ENCODE results near the gene FAM136A. TPM values are rescaled to one million over a fixed set of nuclear protein-coding genes. Genes with fewer than 3 reads are reported as not detected.

FAM136A gene
- total and polyA plus RNA-seq, 8 donors = 5.3 to 49.8 (median 36.3) TPM

DNA sequence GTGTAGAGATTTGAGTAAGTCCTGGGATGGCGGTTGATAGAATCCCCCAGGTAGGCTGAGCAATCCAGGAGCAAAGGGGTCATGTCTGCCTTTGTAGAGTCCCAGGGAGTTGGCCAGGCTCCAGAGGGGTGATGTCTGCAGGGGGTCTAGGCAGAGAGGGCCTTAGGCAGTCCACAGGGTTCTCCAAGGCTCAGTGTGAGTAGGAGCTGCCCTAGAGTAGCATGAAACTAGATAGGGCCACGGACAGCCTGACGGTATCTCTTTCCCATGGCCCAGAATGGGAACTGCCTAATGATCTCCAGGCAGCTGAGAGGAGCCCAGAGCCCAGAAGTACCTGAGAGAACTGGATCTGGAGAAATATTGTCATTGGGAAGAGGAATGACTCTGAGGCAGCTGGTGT lies 9.0 kb upstream of the FAM136A start:
- Histone ChIP-seq H3K4me3 (no peak overlapping the region), H3K27ac (no peak overlapping the region), H3K27me3 (peaks cover 0 to 11% (median 0%) of the 10 kb centered on the region in 3 donors), H3K36me3 (no peaks in the 10 kb centered on the region), H3K9me3 (no peaks in the 10 kb centered on the region), H3K4me1 (no peaks in the 10 kb centered on the region)
- no peak for TF ChIP-seq EP300 (IDR thresholded peaks at IDR 0.05)
- TF ChIP-seq POLR2A (IDR thresholded peaks at IDR 0.05) = no peak
- TF ChIP-seq, protein P1, sequence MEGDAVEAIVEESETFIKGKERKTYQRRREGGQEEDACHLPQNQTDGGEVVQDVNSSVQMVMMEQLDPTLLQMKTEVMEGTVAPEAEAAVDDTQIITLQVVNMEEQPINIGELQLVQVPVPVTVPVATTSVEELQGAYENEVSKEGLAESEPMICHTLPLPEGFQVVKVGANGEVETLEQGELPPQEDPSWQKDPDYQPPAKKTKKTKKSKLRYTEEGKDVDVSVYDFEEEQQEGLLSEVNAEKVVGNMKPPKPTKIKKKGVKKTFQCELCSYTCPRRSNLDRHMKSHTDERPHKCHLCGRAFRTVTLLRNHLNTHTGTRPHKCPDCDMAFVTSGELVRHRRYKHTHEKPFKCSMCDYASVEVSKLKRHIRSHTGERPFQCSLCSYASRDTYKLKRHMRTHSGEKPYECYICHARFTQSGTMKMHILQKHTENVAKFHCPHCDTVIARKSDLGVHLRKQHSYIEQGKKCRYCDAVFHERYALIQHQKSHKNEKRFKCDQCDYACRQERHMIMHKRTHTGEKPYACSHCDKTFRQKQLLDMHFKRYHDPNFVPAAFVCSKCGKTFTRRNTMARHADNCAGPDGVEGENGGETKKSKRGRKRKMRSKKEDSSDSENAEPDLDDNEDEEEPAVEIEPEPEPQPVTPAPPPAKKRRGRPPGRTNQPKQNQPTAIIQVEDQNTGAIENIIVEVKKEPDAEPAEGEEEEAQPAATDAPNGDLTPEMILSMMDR (IDR thresholded peaks at IDR 0.05) = no peak
- TF ChIP-seq POLR2AphosphoS5 (IDR thresholded peaks at IDR 0.05) = no peak
- intact Hi-C loops (cut with DNase I; ENCODE audit: low total_unique reads) = no loop called here
- no peak for DNase-seq
- WGBS, 5 donors = 70 to 93% (median 89%) methylated on average over 3 of the region's 3 CpGs

DNA sequence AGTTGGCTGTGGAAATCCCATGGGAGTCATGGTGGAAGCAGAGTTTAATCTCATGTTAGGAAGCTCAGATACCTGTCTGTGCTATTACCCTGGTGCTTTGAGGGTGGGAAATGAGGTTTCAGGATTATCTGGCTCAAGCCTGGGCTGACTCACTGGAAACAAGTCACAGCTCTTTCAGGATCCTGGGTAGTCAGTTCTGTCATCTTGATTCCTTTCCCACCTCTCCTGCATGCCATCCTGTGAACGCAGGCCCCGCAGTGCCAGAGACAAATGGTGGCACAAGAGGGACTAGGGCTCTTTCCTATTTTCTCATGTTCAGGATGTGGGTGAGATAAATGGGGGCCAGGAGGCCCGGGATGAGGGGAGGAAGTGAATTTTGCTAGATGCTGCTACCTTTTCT lies 3.7 kb upstream of the FAM136A start:
- DNase-seq = no peak
- no peak overlapping the region for H3K4me3 ChIP-seq
- H3K36me3 ChIP-seq = peaks cover 0 to 1% (median 0%) of the 10 kb centered on the region in 4 donors
- H3K27me3 ChIP-seq = peaks cover 0 to 5% (median 0%) of the 10 kb centered on the region in 3 donors
- intact Hi-C loops (cut with DNase I; ENCODE audit: low total_unique reads) = no loop called here
- WGBS, 5 donors = 59 to 74% (median 70%) methylated on average over 3 of the region's 3 CpGs
- no peak overlapping the region for H3K27ac ChIP-seq
- TF ChIP-seq, protein P1 (IDR thresholded peaks at IDR 0.05) = no peak
- TF ChIP-seq EP300 (IDR thresholded peaks at IDR 0.05) = no peak
- H3K9me3 ChIP-seq = no peaks in the 10 kb centered on the region
- H3K4me1 ChIP-seq = peaks cover 6 to 22% (median 18%) of the 10 kb centered on the region in 4 donors

DNA sequence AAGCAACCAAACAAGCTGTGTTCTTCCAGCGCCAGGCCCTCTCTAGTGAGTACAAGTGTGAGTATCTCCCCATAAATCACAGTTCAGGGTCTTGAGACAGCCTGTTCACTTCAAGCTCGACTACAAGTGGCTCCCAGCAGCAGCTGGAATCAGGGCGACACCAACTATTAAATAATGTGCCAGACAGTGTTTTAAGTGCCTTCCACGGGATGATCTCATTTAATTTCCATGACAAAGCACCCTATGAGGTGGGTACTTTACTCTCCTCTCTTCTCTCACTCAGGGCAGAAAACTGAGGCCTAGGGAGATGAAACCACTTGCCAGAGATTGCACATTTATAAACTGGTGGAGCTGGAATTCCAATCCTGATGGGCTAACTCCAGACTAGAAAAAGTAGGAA lies 2.6 kb upstream of the FAM136A start:
- Histone ChIP-seq H3K36me3 (peaks cover 0 to 11% (median 9%) of the 10 kb centered on the region in 4 donors), H3K27ac (no peak overlapping the region), H3K27me3 (no peaks in the 10 kb centered on the region), H3K4me3 (no peak overlapping the region), H3K9me3 (no peaks in the 10 kb centered on the region), H3K4me1 (peaks cover 6 to 26% (median 21%) of the 10 kb centered on the region in 4 donors)
- intact Hi-C loops (cut with DNase I; ENCODE audit: low total_unique reads) = no loop called here
- TF ChIP-seq POLR2A (IDR thresholded peaks at IDR 0.05) = no peak
- no peak for TF ChIP-seq EP300 (IDR thresholded peaks at IDR 0.05)
- TF ChIP-seq, protein P1 (IDR thresholded peaks at IDR 0.05) = no peak
- TF ChIP-seq POLR2AphosphoS5 (IDR thresholded peaks at IDR 0.05) = no peak
- WGBS, 5 donors = 64 to 68% (median 67%) methylated on average over 4 of the region's 4 CpGs
- no peak for DNase-seq

DNA sequence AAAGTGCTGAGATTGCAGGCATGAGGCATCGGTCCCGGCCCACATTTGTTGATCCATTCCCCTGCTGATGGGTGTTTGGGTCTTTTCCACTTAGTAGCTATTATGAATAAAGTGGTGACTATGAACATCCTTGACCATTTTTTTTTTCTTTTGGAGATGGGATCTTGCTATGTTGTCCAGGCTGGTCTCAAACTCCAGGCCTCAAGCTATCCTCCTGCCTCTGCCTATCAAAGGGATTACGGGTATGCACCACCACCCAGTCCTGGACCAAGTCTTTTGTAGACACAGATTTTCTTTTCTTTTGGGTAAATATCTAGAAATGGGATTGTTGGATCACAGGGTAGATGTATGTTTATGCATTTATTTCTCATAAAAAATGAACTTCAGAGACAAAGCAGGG lies 1.3 kb upstream of the FAM136A start:
- Histone ChIP-seq H3K9me3 (no peaks in the 10 kb centered on the region), H3K36me3 (peaks cover 0 to 25% (median 22%) of the 10 kb centered on the region in 4 donors), H3K27me3 (no peaks in the 10 kb centered on the region), H3K4me3 (no peak overlapping the region), H3K27ac (no peak overlapping the region), H3K4me1 (peaks cover 6 to 26% (median 21%) of the 10 kb centered on the region in 4 donors)
- TF ChIP-seq EP300 (IDR thresholded peaks at IDR 0.05) = no peak
- TF ChIP-seq POLR2A (IDR thresholded peaks at IDR 0.05) = no peak
- TF ChIP-seq, protein P1 (IDR thresholded peaks at IDR 0.05) = no peak
- no peak for TF ChIP-seq POLR2AphosphoS5 (IDR thresholded peaks at IDR 0.05)
- intact Hi-C loops (cut with DNase I; ENCODE audit: low total_unique reads) = no loop called here
- no peak for DNase-seq
- WGBS, 5 donors = 83 to 93% (median 89%) methylated on average over 3 of the region's 3 CpGs
